ENCODE data around the gene EIF4E3. TPM values are rescaled to one million over a fixed set of nuclear protein-coding genes. Genes with fewer than 3 reads are reported as not detected.

EIF4E3 gene
- total and polyA plus RNA-seq, 8 donors, result 10.4 to 34.8 (median 13.3) TPM

GRCh38 chr3:71652781-71653413 lies 72.3 kb downstream of the EIF4E3 start:
- DNase-seq (peak in 3 of 4 donors; percentile 37 to 68 (median 56)), ATAC-seq (peak; percentile 89)
- peaks cover 0 to 10% of the 10 kb centered on the region in 2 donors for H3K4me1 ChIP-seq
- peak; percentile 34 to 44 for TF ChIP-seq CTCF (IDR thresholded peaks at IDR 0.05)
- H3K27me3 ChIP-seq, result no peaks in the 10 kb centered on the region
- intact Hi-C loops (cut with DNase I), result no loop called here
- no peak overlapping the region for H3K4me3 ChIP-seq
- H3K27ac ChIP-seq, result no peak overlapping the region
- H3K9me3 ChIP-seq, result no peaks in the 10 kb centered on the region
- H3K36me3 ChIP-seq, result no peaks in the 10 kb centered on the region

GRCh38 chr3:71651625-71652024 lies 73.6 kb downstream of the EIF4E3 start:
- Histone ChIP-seq H3K9me3 (no peaks in the 10 kb centered on the region), H3K27me3 (no peaks in the 10 kb centered on the region), H3K27ac (no peak overlapping the region), H3K4me3 (no peak overlapping the region), H3K36me3 (no peaks in the 10 kb centered on the region), H3K4me1 (peaks cover 0 to 13% of the 10 kb centered on the region in 2 donors)
- DNase-seq, result no peak
- TF ChIP-seq CTCF (IDR thresholded peaks at IDR 0.05), result no peak
- intact Hi-C loops (cut with DNase I), result no loop called here
- no peak for ATAC-seq

GRCh38 chr3:71650372-71650771 lies 74.8 kb downstream of the EIF4E3 start:
- H3K27me3 ChIP-seq, result no peaks in the 10 kb centered on the region
- TF ChIP-seq CTCF (IDR thresholded peaks at IDR 0.05), result no peak
- no peak overlapping the region for H3K27ac ChIP-seq
- H3K4me1 ChIP-seq, result peaks cover 0 to 13% of the 10 kb centered on the region in 2 donors
- no peaks in the 10 kb centered on the region for H3K36me3 ChIP-seq
- H3K4me3 ChIP-seq, result no peak overlapping the region
- H3K9me3 ChIP-seq, result no peaks in the 10 kb centered on the region
- no peak for ATAC-seq
- no peak for DNase-seq
- intact Hi-C loops (cut with DNase I), result no loop called here

DNA sequence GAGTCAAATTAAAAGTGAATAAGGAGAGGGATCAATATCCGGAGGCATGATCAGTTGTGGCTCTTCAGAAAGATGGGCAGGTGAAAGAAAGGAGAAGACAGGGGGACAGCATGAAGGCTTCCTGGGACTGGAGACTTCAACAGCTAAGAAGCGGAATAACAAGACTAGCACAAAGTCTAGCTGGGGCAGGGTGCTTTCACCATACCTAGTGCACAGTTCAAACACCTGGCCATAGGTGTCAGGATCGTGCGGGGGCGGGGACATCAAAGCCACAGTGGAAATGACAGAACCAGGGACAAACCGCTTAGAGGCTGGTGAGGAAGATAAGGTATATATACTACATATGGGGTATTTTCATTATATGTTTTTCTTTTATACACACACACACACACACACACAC lies 75.4 kb downstream of the EIF4E3 start:
- ATAC-seq, result no peak
- no peak overlapping the region for H3K27ac ChIP-seq
- no peaks in the 10 kb centered on the region for H3K36me3 ChIP-seq
- DNase-seq, result no peak
- H3K4me3 ChIP-seq, result no peak overlapping the region
- intact Hi-C loops (cut with DNase I), result no loop called here
- H3K9me3 ChIP-seq, result no peaks in the 10 kb centered on the region
- H3K4me1 ChIP-seq, result peaks cover 0 to 13% of the 10 kb centered on the region in 2 donors
- no peak for TF ChIP-seq CTCF (IDR thresholded peaks at IDR 0.05)
- H3K27me3 ChIP-seq, result no peaks in the 10 kb centered on the region

DNA sequence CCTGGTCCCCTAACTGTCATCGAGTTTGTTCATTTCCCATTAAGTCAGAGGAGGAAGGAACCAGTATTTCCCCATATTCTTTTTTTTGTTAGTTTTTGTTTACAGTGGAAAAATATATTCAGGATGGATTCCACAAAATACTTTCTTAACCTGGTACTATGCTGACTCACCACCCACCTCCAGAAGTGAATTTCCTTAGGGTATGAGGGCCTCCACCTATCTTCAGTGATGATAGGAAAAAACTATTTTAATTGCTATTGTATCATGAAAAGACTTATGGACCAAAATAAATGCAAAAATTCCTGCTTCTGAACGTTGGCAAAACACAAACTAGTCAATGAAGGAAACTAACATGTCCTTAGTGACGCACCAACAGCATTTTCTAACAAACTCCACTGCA lies 77.5 kb downstream of the EIF4E3 start:
- intact Hi-C loops (cut with DNase I), result no loop called here
- Histone ChIP-seq H3K9me3 (no peaks in the 10 kb centered on the region), H3K4me3 (no peak overlapping the region), H3K36me3 (no peaks in the 10 kb centered on the region), H3K27ac (no peak overlapping the region), H3K4me1 (peaks cover 0 to 9% of the 10 kb centered on the region in 2 donors), H3K27me3 (no peaks in the 10 kb centered on the region)
- ATAC-seq (no peak), DNase-seq (no peak)
- no peak for TF ChIP-seq CTCF (IDR thresholded peaks at IDR 0.05)
